HG03378 (cell line): Measurements from ENCODE around the gene STUB1.

Source experiments
- ATAC-seq: cut with Tn5 transposase; IDR thresholded peaks from one replicate; pipeline ENCODE4 v1.9.1; 2021; ENCODE audit warnings: mild to moderate bottlenecking, moderate library complexity; ENCODE audit not compliant: unreplicated experiment

STUB1 gene

GRCh38 chr16:679814-680624 is at the start of gene STUB1:
STUB1 (plus strand) TSS chr16:680410; CDS start chr16:680526, 116 bp downstream.
- no peak for ATAC-seq

- ATAC-seq, result no peak
Observed at GRCh38 chr16:630815-631405, 49.3 kb upstream of the STUB1 start, which contains the start of gene WFIKKN1. WFIKKN1 (plus strand) TSS chr16:630985; CDS start chr16:631254, 269 bp downstream.

GRCh38 chr16:631808-632358 is 48.3 kb upstream of the STUB1 start:
- ATAC-seq, result no peak

- ATAC-seq, result no peak
Observed at GRCh38 chr16:632486-633335, 47.5 kb upstream of the STUB1 start.

GRCh38 chr16:633336-634050 is 46.7 kb upstream of the STUB1 start:
- no peak for ATAC-seq

GRCh38 chr16:634051-634670 is 46.0 kb upstream of the STUB1 start:
- ATAC-seq, result no peak

GRCh38 chr16:634996-635395 is 45.2 kb upstream of the STUB1 start:
- no peak for ATAC-seq

- ATAC-seq, result peak; percentile 14
Observed at GRCh38 chr16:635573-636205, 44.5 kb upstream of the STUB1 start.

GRCh38 chr16:636206-637080 is 43.8 kb upstream of the STUB1 start, which contains the start of gene METTL26:
METTL26 (minus strand) TSS chr16:636305; CDS start chr16:636290, 15 bp downstream.
- ATAC-seq, result peak; percentile 51

- ATAC-seq, result no peak
Observed at GRCh38 chr16:637081-638018, 42.9 kb upstream of the STUB1 start.

- no peak for ATAC-seq
Observed at GRCh38 chr16:638034-638543, 42.1 kb upstream of the STUB1 start.

- no peak for ATAC-seq
Observed at GRCh38 chr16:638836-639235, 41.4 kb upstream of the STUB1 start.

- ATAC-seq, result no peak
Observed at GRCh38 chr16:640614-641013, 39.6 kb upstream of the STUB1 start.

GRCh38 chr16:641326-642188 is 38.7 kb upstream of the STUB1 start, which contains the start of gene MCRIP2:
MCRIP2 (plus strand) TSS chr16:641828; CDS start chr16:641992, 164 bp downstream.
- no peak for ATAC-seq

- no peak for ATAC-seq
Observed at GRCh38 chr16:642189-643049, 37.8 kb upstream of the STUB1 start.
